Astrocyte (in vitro differentiated cells and primary cell): ENCODE measurements around the gene CITED1.

Experiments used
- EZH2 ChIP-seq: IDR thresholded peaks from 2 replicates; pipeline ENCODE4 v1.6.1; 2012; ENCODE audit warnings: mild to moderate bottlenecking, low read length, inconsistent platforms; ENCODE audit not compliant: insufficient read depth
- TF ChIP-seq, protein P1 (sequence below): IDR thresholded peaks from 2 replicates; pipeline ENCODE4 v1.5.1; 2011; ENCODE audit warnings: low read depth, mild to moderate bottlenecking, inconsistent platforms, low read length, moderate library complexity; ENCODE audit not compliant: insufficient read depth

DNA sequence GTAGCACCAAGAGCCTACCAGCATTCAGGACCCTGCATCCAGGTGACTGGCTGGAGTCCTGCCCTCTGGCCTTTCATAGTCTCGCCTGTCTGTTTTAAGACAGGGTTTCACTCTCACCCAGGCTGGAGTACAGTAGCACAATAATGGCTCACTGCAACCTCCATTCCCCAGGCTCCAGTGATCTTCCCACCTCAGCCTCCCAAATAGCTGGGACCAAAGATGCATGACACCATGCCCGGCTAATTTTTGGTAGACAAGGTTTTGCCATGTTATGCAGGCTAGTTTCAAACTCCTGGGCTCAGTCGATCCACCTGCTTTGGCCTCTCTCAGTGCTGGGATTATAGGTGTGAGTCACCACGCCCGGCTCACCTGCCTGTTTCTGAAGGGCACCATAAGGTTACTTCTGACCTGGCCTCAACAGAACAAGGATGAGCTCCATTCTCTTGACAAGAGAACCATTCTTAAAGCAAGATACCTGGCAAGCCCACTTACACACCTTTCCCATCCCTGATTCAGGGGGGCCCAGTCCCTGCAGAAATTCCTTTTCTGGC, 35.3 kb downstream of the CITED1 start:
- TF ChIP-seq, protein P1, sequence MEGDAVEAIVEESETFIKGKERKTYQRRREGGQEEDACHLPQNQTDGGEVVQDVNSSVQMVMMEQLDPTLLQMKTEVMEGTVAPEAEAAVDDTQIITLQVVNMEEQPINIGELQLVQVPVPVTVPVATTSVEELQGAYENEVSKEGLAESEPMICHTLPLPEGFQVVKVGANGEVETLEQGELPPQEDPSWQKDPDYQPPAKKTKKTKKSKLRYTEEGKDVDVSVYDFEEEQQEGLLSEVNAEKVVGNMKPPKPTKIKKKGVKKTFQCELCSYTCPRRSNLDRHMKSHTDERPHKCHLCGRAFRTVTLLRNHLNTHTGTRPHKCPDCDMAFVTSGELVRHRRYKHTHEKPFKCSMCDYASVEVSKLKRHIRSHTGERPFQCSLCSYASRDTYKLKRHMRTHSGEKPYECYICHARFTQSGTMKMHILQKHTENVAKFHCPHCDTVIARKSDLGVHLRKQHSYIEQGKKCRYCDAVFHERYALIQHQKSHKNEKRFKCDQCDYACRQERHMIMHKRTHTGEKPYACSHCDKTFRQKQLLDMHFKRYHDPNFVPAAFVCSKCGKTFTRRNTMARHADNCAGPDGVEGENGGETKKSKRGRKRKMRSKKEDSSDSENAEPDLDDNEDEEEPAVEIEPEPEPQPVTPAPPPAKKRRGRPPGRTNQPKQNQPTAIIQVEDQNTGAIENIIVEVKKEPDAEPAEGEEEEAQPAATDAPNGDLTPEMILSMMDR = no peak
- TF ChIP-seq EZH2 = no peak
